HG03558 (cell line): Measurements from ENCODE around the gene SNAP29.
"Not testable (repeated sequence)": the region's sequence is repeated elsewhere in the genome, so short reads cannot be mapped to it uniquely, and the experiment has no call there.

Experiments used
- ATAC-seq: cut with Tn5 transposase; IDR thresholded peaks from one replicate; pipeline ENCODE4 v1.9.1; 2021; ENCODE audit warnings: moderate number of reproducible peaks; ENCODE audit not compliant: unreplicated experiment; ENCODE audit errors: extremely low read depth

SNAP29 gene

GRCh38 chr22:20858615-20859416, at the start of gene SNAP29, which contains the start of gene PI4KA:
TSS of gene SNAP29 (plus strand) at chr22:20859007. CDS start at chr22:20859111, 104 bp downstream.
TSS of gene PI4KA (minus strand) at chr22:20858811. CDS start at chr22:20858725, 86 bp downstream.
- ATAC-seq: peak; percentile 81

- ATAC-seq: no peak
Measured at GRCh38 chr22:20809538-20810185, 49.1 kb upstream of the SNAP29 start.

- no peak for ATAC-seq
Measured at GRCh38 chr22:20810645-20811044, 48.2 kb upstream of the SNAP29 start.

GRCh38 chr22:20811171-20811570, 47.6 kb upstream of the SNAP29 start:
- no peak for ATAC-seq

- no peak for ATAC-seq
Measured at GRCh38 chr22:20811971-20812660, 46.7 kb upstream of the SNAP29 start.

GRCh38 chr22:20813056-20813455, 45.8 kb upstream of the SNAP29 start:
- ATAC-seq: no peak

- ATAC-seq: no peak
Measured at GRCh38 chr22:20814221-20814808, 44.5 kb upstream of the SNAP29 start.

- ATAC-seq: no peak
Measured at GRCh38 chr22:20815477-20816050, 43.2 kb upstream of the SNAP29 start.

- no peak for ATAC-seq
Measured at GRCh38 chr22:20816559-20816958, 42.2 kb upstream of the SNAP29 start.

- ATAC-seq: no peak
Measured at GRCh38 chr22:20818471-20818870, 40.3 kb upstream of the SNAP29 start.

- no peak for ATAC-seq
Measured at GRCh38 chr22:20819471-20819870, 39.3 kb upstream of the SNAP29 start.

- not testable (repeated sequence) for ATAC-seq
Measured at GRCh38 chr22:20821717-20822239, 37.0 kb upstream of the SNAP29 start.

GRCh38 chr22:20822240-20822639, 36.6 kb upstream of the SNAP29 start:
- no peak for ATAC-seq

- no peak for ATAC-seq
Measured at GRCh38 chr22:20823264-20823663, 35.5 kb upstream of the SNAP29 start.

GRCh38 chr22:20825216-20825615, 33.6 kb upstream of the SNAP29 start:
- not testable (repeated sequence) for ATAC-seq

GRCh38 chr22:20825624-20826023, 33.2 kb upstream of the SNAP29 start:
- ATAC-seq: no peak

GRCh38 chr22:20826373-20827152, 32.2 kb upstream of the SNAP29 start:
- ATAC-seq: not testable (repeated sequence)

- ATAC-seq: no peak
Measured at GRCh38 chr22:20829491-20830134, 29.2 kb upstream of the SNAP29 start.

- ATAC-seq: no peak
Measured at GRCh38 chr22:20833225-20833665, 25.6 kb upstream of the SNAP29 start.
